CMK (cell line): ENCODE data around the gene HMBS.
A peak's percentile ranks its signal among the peaks of the same experiment; 100 is the strongest.

Source experiments
- DNase-seq: peaks from one replicate; pipeline ENCODE4 v3.0.0-alpha.2; 2010; ENCODE audit warnings: low read depth

The HMBS gene

GRCh38 chr11:119067371-119068222 lies 17.1 kb upstream of the HMBS start, which contains the start of gene VPS11:
Gene VPS11 (plus strand): TSS chr11:119067818. CDS start chr11:119067824, 6 bp downstream.
- DNase-seq: peak; percentile 89

- no peak for DNase-seq
Observed at GRCh38 chr11:119077839-119078238, 6.8 kb upstream of the HMBS start.

- DNase-seq: no peak
Observed at GRCh38 chr11:119078675-119079420, 5.8 kb upstream of the HMBS start.

DNA sequence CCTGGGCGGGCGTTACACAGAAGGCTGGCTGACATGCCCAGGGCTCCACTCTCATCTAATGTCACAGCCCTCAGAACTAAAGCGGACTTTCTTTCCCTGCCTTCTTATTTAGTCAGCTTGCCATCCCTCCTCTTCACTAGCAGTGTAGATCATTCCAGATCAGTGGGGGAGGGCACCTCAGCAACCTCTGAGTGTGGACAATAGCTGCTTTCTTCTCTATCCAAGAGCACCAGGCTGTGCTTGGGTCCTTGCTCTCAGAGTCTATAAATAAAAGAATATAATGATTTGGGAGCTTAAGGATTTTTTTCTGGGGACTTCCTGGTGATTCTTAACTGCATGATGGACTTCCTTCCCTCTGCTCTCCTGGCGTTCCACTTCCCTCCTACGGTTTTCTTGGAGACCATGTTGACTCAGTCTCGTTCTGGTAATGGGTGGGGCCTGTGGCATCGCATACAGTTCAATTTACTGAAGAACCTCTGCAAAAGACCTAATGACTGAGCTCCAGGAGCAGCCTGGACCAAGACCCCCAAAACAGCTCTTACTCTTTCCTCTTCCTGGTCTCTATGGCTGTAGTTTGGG lies 2.9 kb upstream of the HMBS start:
- DNase-seq: no peak

- DNase-seq: no peak
Observed at GRCh38 chr11:119085437-119085847, 761 bp downstream of the HMBS start.

DNA sequence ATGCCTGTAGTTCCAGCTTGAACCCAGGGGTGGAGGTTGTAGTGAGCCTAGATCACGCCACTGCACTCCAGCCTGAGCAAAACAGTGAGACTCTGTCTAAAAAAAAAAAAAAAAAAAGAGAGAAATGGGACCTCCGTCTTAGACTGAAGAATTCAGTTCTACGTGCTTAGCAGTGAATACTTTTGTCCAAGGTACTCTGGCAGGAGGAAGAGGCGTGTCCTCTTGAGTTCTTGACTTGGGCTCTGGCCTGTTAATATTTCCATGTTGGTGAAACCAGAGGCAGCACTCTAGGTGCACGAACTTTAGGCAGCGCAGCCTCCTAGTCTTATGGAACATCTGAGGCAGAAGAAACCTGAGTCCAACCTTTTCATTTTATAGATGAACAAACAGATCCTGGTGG lies 2.4 kb downstream of the HMBS start:
- no peak for DNase-seq

GRCh38 chr11:119087747-119088241 lies 3.1 kb downstream of the HMBS start:
- peak; percentile 98 for DNase-seq

DNA sequence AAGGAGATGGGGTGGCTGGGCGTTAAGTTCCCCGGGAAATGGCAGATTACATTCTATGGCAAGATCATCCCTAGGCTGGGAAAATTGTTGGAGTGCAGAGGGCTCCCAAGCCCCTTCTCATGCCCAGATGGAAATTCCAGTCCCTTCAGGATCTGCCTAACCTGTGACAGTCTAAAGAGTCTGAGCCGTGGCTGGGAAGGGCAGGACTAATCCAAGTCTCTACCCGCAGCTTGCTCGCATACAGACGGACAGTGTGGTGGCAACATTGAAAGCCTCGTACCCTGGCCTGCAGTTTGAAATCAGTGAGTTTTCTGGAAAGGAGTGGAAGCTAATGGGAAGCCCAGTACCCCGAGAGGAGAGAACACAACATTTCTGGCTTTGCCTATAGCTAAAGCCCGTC lies 3.7 kb downstream of the HMBS start:
- no peak for DNase-seq

DNA sequence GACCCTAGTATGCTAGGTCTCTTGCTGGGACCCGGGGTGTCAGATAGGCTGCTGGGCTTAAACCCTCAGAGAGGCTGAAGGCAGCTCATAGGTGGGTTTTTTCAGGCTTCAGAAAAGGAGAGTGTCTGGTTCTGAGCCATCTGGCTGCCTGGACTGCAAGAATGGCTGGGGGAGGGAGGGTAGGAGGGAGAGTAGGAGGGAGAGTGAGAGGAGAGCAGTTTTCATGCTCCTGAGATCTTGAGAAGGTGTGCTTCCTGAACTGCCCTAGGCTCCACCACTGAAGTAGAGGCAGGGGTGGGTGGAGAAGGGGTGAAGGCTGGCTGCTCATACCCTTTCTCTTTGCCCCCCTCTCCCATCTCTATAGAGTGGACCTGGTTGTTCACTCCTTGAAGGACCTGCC lies 4.6 kb downstream of the HMBS start:
- no peak for DNase-seq

- DNase-seq: no peak
Observed at GRCh38 chr11:119091178-119091577, 6.5 kb downstream of the HMBS start.

DNA sequence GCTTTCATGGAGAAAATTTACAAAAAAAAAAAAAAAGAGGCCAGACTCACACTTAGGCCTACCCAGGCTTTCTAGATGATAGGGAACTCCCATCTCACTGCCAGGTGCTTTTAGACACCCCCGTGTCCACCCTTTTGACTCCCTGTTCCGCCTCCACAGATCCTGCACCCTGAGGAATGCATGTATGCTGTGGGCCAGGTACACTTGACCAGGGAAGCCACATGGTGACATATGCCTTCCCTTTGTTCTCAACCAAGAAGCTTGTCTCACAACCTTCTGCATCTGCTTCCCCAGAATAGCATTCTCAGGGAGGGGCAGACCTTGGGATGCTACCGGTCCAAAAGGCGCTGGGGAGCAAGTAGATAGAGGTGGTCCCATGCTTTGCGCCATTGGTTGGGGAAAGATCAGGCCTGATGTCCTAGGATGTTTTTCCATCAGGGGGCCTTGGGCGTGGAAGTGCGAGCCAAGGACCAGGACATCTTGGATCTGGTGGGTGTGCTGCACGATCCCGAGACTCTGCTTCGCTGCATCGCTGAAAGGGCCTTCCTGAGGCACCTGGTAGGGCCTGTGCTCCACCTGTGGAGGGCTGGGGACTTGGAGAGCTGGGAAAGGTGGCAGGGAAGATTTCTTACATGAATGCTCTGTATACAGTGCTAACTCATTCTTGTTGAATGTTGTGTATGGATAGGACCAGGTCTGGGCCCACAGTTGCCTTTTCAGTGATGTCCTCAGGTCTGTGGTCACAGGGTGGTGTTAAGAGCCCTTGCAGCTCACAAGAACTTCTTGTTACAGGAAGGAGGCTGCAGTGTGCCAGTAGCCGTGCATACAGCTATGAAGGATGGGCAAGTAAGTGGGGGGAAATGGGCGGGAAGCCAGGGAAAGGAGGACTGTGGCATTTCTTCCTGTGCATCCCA lies 7.5 kb downstream of the HMBS start:
- no peak for DNase-seq

DNA sequence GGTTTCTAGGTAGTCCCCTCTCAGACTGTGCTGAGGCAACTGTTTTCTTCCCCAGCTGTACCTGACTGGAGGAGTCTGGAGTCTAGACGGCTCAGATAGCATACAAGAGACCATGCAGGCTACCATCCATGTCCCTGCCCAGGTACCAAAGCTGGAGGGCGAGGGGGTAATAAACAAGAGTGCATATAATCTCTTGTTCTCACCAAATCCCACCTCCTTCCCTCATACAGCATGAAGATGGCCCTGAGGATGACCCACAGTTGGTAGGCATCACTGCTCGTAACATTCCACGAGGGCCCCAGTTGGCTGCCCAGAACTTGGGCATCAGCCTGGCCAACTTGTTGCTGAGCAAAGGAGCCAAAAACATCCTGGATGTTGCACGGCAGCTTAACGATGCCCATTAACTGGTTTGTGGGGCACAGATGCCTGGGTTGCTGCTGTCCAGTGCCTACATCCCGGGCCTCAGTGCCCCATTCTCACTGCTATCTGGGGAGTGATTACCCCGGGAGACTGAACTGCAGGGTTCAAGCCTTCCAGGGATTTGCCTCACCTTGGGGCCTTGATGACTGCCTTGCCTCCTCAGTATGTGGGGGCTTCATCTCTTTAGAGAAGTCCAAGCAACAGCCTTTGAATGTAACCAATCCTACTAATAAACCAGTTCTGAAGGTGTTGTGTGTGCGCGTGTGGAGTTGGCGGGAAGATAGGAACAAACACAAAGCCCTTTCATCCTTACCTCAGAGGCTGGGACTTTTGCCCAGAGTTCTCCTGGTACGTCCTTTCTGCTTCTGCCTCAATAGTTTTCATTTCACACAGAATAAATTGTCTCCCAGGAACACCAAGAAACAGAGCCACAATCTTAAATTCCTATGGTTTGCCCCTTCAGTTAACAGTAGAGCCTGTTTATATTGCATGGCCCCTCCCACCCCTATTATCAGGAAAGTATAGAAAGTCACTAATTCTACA lies 8.5 kb downstream of the HMBS start:
- DNase-seq: no peak

DNA sequence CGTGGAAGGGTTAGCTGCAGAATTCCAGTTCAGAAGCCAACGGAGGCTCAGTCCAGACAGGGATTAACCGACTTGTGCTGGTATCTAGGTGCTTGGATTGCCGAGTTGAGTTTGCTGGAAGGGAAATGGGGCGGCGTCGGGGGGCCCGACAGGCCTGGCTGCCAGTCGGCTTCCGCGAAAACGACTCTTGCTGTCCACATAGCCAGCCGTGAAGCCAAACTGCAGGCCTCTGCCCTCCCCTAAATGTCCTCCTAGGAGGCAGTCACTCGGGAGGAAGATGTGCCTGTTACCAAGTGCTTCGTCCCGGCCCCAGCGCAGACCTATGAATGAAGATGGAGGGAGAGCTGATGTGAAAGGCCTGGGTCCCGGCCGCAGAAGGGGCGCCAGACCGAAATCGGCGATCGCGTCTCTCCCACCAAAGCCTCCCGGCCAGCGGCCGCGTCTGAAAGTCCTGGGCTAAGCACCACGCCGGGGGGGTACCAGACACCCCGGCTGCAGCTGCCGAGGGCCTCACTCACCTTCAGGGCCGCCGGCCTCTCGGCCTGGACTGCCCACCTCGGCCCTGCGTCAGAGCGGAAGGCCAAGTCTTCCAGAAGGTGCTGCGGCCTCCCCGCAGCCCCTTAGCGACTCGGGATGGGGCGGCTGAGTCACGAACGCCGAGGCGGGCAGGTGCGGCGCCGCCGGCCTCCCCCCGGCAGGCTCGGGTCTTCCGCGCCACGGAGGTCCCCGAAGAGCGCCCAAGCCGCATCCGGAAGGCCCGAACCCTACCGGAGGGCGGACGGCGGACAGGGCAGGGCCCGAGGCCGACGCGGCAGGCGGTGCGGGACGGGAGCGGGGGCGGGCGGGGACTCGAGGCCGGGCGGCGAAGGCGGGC lies 9.5 kb downstream of the HMBS start:
- DNase-seq: no peak

DNA sequence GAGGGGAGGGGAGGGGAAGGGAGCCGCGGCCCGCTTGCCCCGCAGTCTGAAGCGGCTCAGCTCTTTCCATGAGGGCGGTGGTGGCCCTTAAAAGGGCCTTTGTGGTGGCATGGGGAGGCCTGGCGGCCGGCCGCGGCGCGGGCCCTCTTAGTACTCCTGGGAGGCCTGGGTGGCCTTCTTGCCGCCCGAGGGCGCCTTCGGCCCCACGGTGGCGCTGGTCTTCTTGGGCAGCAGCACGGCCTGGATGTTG lies 10.1 kb downstream of the HMBS start:
- DNase-seq: no peak

- DNase-seq: peak; percentile 99
Observed at GRCh38 chr11:119095066-119095880, 10.6 kb downstream of the HMBS start.

DNA sequence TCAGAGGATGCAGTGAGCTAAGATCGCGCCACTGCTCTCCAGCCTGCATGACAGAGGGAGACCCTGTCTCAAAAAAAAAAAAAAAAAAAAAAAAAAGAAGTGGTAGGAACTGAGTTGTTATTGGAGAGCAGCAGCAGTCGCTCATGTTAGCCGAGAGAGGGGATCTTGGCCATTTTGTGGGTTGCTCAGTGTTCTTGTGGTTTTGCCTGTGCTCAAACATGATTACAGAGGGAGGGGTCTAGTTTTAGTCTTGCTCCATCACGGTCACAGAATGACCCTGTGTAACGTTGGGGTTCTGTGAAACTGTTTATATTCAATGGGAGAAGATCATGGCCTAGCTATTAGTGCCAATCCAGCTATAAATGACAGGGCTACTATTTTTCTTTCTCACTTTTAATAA lies 15.0 kb downstream of the HMBS start:
- no peak for DNase-seq

DNA sequence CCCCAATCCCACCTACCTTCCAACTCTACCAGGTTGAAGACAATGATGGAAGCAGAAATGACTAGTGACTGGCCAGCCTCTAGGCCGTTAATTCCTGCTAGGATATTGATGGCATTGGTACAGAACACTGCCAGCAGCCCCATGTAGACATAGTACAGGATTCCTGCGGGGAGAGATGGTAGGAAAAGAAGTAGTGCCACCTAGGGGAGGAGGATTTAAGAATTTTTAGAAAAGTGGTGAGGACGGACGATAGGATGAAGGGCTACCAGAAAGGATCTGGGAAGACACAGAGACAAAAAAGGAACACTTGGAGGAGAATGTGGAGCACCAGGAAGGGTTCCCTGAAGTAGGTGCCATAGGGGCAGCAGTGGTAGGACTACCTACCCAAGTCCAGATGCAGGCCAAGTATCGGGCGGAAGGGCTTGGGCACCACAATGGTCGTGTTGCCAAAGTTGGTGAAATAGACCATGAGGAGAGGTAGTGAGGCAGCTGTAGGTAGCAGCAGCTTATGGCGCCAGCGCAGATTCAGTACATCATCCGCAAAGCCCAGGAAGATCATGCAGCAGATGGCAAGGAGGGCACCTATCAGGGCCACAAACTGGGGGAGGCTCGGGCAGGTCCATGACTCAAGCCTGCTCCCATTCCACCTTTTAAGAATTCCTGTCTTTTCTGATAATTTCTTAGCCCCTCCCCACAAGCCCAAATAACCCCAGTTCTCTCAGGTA lies 15.7 kb downstream of the HMBS start:
- DNase-seq: no peak
